GDM1 (cell line): ENCODE results near the gene CACNG4.
"Not testable (repeated sequence)": the region's sequence is repeated elsewhere in the genome, so short reads cannot be mapped to it uniquely, and the experiment has no call there.

Experiments used
- DNase-seq: peaks from one replicate; lab custom pipeline; 2025; lab: John Stamatoyannopoulos, UW

The CACNG4 gene

GRCh38 chr17:67018471-67019434 is 54.2 kb downstream of the CACNG4 start:
- DNase-seq, result no peak

GRCh38 chr17:67019809-67020208 is 55.3 kb downstream of the CACNG4 start:
- DNase-seq, result no peak

- DNase-seq, result no peak
Measured at GRCh38 chr17:67020293-67020766, 55.8 kb downstream of the CACNG4 start.

GRCh38 chr17:67021196-67021595 is 56.7 kb downstream of the CACNG4 start:
- no peak for DNase-seq

- DNase-seq, result no peak
Measured at GRCh38 chr17:67021743-67022450, 57.4 kb downstream of the CACNG4 start.

- no peak for DNase-seq
Measured at GRCh38 chr17:67022451-67022810, 57.9 kb downstream of the CACNG4 start.

GRCh38 chr17:67024736-67025135 is 60.2 kb downstream of the CACNG4 start:
- DNase-seq, result no peak

- DNase-seq, result no peak
Measured at GRCh38 chr17:67025216-67025792, 60.8 kb downstream of the CACNG4 start.

GRCh38 chr17:67026341-67026740 is 61.8 kb downstream of the CACNG4 start:
- DNase-seq, result no peak

- DNase-seq, result no peak
Measured at GRCh38 chr17:67027031-67027628, 62.6 kb downstream of the CACNG4 start.

GRCh38 chr17:67030641-67031040 is 66.1 kb downstream of the CACNG4 start:
- no peak for DNase-seq

- DNase-seq, result no peak
Measured at GRCh38 chr17:67032382-67032781, 67.9 kb downstream of the CACNG4 start.

GRCh38 chr17:67032985-67033384 is 68.5 kb downstream of the CACNG4 start:
- DNase-seq, result no peak

GRCh38 chr17:67033613-67034012 is 69.1 kb downstream of the CACNG4 start:
- DNase-seq, result no peak

GRCh38 chr17:67035131-67036083 is 70.9 kb downstream of the CACNG4 start:
- DNase-seq, result no peak

- DNase-seq, result no peak
Measured at GRCh38 chr17:67038861-67039365, 74.4 kb downstream of the CACNG4 start.

GRCh38 chr17:67040652-67041051 is 76.1 kb downstream of the CACNG4 start:
- no peak for DNase-seq

- not testable (repeated sequence) for DNase-seq
Measured at GRCh38 chr17:67041119-67041518, 76.6 kb downstream of the CACNG4 start.

GRCh38 chr17:67041531-67041930 is 77.0 kb downstream of the CACNG4 start:
- DNase-seq, result no peak

GRCh38 chr17:67041941-67042899 is 77.7 kb downstream of the CACNG4 start:
- no peak for DNase-seq
